HG02588 (cell line): Measurements from ENCODE around the gene HEPACAM.
A peak's percentile ranks its signal among the peaks of the same experiment; 100 is the strongest.

Experiments used
- ATAC-seq: cut with Tn5 transposase; IDR thresholded peaks from one replicate; pipeline ENCODE4 v1.9.1; 2021; ENCODE audit warnings: mild to moderate bottlenecking, moderate library complexity; ENCODE audit not compliant: unreplicated experiment

The HEPACAM gene

GRCh38 chr11:124886978-124887666 lies 48.7 kb downstream of the HEPACAM start:
- ATAC-seq, result no peak

- no peak for ATAC-seq
Observed at GRCh38 chr11:124886476-124886875, 49.4 kb downstream of the HEPACAM start.

DNA sequence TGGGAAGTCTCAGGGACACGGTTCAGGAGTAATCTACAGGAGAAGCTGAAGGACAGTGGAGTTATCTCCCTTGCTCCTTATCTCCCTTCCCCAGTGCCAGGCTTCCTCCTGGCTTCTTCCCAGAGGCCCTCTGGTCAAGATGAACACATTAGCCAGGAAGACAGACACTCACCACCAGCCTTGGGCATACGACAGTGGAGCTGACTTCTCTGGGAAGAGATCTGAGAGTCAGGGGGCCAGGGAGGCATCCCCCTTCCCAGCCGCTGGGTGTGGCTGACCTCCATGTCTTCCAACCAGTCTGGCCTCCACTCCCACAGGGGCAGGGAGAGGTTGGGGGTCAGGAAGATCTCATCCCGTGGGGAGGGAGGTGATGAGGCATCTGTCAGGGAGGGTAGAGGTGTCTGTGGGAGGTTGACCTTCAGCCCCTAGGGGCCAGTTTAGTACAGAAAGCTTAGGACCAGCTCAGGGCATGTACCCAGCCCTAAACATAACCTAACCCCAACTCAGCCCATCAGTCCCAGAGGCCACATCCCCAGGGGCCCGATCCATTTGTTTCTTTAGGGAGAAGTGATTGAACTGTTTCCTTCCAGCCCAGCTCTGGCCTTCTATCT lies 50.9 kb downstream of the HEPACAM start:
- ATAC-seq, result no peak

DNA sequence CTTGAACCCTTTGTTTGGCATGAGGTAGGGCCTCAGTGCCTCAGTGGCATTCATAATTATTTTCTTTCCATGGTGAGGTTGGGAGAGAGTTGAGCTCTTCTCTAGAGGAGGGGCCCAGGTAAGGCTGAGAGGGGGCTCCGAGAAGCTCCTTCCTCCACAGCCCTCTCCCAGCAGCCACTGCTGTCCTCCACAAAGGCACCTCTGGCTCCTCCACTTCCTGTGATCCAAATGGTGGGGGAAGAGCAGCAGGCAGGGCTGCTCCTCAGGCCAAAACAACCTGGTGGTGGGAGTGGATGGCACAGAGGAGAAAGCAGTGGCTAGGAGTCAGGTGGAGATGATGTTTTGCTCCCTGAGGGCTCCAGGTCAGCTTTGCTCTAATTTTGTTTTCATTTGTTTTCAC lies 51.5 kb downstream of the HEPACAM start:
- no peak for ATAC-seq

GRCh38 chr11:124882339-124883071 lies 53.3 kb downstream of the HEPACAM start:
- no peak for ATAC-seq

DNA sequence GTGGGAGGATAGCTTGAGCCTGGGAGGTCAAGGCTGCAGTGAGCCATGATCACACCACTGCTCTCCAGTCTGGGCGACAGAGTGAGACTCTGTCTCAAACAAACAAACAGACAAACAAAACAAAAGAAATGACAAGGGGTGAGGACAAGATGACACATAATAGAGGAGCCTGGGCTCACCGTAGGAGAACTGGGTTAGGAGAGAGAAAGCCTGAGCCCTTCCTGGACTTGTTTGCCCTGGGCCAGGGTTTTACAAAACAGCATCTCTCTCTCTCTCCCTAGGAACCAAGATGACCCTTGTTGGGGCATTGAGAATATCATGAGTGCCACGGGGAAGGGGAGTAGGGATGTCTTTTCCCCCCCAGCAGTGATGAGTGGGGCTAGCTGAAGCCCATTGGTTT lies 54.9 kb downstream of the HEPACAM start:
- ATAC-seq, result no peak

DNA sequence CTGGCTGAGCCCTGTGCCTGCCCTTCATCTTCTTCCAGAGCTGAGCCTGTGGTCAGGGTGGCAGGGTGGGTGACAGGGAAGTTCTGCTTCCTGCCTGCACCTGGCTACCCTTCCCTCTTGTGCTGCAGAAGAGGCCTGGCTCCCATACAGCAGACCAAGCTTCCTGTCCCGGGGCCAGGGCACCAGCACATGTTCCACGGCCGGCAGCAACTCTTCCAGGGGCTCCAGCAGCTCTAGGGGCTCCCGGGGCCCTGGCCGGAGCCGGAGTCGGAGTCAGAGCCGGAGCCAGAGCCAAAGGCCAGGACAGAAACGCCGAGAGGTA lies 55.6 kb downstream of the HEPACAM start:
- ATAC-seq, result no peak

- ATAC-seq, result no peak
Observed at GRCh38 chr11:124879493-124880289, 56.2 kb downstream of the HEPACAM start.

- no peak for ATAC-seq
Observed at GRCh38 chr11:124878759-124879492, 56.9 kb downstream of the HEPACAM start.

DNA sequence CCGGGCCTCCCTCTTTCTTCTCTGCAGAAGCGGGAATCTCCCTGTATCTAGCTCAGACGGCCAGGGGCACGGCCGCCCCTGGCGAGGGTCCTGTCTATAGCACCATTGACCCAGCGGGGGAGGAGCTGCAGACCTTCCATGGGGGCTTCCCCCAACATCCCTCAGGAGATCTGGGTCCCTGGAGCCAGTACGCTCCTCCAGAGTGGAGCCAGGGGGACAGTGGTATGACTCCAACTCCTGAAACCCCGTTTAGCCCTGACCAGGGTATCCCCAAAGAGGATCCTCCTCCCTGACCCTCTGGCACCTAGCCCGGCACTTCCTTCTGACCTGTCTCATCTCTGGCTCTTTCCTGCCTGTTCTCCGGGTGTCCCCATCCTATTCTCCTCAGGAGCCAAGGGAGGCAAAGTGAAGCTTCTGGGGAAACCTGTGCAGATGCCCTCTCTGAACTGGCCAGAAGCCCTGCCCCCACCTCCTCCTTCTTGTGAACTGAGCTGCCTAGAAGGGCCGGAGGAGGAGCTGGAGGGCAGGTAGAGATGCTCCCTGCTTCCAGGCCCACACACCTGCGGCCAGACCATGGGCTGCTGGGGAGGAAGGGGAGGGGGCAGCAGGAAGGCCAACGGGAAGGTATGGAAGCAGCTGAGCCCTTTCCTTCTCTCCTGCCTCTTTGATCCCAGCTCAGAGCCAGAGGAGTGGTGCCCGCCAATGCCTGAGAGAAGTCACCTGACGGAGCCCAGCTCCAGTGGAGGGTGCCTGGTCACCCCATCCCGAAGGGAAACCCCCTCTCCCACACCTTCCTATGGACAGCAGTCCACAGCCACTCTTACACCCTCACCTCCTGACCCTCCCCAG lies 57.7 kb downstream of the HEPACAM start:
- ATAC-seq, result no peak

GRCh38 chr11:124877631-124877909 lies 58.3 kb downstream of the HEPACAM start:
- no peak for ATAC-seq

DNA sequence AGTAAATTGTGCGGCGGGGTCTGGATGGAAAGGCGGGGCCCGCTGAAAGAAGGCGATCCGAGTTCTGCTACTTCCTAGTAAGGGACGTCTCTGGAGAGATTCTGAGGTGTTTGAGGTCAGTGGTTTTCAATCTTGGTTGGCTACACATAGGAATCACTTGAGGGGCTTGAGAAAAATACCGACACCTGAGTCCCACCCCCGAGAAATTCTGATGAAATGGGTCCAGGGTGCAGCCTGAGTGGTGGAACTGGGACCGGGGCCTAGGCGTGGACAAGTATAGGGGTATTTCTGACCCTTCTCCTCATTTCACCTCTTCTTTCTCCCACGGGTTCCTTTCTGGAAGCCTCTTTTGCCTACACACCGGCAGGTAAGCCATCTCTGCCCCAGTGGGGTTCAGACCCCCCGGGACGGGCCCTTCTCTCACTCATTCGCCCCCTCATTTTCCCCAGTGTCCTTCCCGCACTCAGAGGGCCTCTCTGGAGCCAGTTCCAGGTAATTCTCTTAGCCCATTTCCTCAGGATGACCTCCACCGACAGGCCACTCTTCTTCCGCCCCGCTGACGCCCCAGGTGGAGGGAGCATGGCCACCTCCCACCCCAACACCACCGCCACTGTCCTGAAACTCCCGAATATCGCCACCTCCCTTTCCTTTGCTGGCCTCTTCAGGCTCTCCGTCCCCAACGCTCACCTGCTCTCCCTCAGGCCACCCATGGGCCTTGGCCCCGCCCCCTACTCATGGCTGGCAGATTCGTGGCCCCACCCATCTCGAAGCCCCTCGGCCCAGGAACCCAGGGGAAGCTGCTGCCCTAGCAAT lies 58.8 kb downstream of the HEPACAM start:
- ATAC-seq, result no peak

DNA sequence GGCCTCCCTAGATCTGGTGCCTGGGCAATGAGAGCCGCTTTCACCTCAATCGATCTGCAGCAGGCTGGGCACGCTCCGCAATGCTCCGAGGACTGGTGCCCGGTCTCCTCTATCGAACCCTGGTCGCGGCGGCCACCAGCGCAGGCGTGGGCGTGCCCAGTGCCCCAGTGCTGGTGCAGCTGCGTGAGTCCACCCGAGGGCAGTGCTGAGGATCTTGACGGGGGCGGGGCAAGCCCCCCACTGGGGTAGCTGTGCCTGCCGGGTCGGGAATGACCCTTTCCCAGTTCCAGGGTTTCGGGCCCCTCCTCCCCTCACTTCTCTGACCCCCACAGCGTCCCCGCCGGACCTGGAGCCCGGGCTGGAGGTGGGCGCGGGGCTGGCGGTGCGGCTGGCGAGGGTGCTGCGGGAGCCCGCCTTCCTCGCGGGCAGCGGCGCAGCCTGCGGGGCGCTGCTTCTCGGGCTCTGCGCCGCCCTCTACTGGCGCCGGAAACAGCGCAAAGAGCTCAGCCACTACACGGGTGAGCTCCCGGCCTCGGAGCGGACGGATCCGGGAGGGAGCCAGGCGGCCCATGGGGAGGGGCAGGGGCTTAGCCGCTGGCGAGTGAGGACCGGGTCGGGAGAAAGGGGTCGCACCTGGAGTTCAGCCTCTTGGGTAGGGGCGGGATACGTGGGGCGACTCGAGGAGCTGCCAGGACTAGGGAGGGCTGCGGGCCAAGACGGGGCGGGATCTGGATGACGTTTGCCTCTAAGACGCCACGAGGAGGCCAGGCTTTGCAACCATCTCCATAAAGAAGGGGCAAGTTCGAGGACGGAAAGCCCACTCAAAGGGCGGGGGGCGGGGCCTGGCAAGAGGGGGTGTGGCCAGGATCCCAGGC lies 59.7 kb downstream of the HEPACAM start:
- ATAC-seq, result peak; percentile 93

- no peak for ATAC-seq
Observed at GRCh38 chr11:124875401-124875800, 60.4 kb downstream of the HEPACAM start.

GRCh38 chr11:124874571-124875255 lies 61.1 kb downstream of the HEPACAM start:
- ATAC-seq, result no peak

DNA sequence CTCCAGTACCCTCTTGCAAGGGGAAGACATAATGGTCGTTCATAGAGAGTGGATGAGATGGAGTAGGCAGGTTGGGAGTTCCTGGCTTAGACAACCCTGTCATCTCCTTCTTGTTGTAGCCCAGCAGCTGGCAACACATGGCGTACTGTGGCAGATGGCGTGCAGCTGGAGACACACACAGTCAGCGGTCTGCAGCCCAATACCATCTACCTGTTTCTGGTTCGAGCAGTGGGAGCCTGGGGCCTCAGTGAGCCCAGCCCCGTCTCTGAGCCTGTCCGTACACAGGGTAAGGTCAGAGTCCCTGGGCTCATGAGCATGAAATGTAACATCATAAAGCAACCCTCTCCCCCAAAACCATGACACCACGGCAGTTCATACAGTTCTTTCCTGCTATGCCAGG lies 61.9 kb downstream of the HEPACAM start:
- no peak for ATAC-seq

DNA sequence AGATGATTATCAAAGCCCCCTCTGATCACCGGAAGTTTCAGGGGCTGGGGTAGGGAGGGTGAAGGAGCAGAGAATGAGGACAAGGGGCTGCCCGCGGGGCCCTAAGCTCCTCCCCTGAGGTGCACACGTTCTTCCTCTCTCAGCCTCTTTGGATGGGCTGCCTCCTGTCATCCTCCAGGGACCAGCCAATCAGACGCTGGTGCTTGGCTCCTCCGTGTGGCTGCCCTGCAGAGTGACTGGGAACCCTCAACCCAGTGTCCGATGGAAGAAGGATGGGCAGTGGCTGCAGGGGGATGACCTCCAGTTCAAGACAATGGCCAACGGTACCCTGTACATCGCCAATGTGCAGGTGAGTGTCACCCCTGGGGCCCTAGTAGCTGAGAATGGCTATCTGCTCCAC lies 63.1 kb downstream of the HEPACAM start:
- ATAC-seq, result no peak

DNA sequence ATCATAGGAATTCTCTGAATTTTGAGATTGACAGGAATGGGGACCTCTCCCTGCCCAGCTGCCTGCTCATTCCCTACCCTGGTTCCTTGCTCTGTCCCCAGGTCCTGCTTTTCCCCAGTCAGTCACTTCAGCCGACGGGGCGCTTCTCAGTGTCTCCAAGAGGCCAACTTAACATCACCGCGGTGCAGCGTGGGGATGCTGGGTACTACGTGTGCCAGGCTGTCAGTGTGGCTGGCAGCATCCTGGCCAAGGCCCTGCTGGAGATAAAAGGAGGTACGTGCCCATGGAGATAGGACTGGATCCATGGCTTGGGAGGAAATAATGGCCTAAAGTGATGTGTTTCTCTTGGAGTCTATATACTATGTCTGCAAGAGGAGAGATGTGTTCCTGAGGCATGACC lies 63.6 kb downstream of the HEPACAM start:
- ATAC-seq, result no peak
